NCI-H446 treated with DMSO at 0.1 percent for 48 hours (cell line): ENCODE measurements around the gene POC5.
"Not testable (repeated sequence)": the region's sequence is repeated elsewhere in the genome, so short reads cannot be mapped to it uniquely, and the experiment has no call there.

Experiments used
- DNase-seq: peaks from one replicate; lab custom pipeline; 2025; lab: John Stamatoyannopoulos, UW

Gene POC5

DNA sequence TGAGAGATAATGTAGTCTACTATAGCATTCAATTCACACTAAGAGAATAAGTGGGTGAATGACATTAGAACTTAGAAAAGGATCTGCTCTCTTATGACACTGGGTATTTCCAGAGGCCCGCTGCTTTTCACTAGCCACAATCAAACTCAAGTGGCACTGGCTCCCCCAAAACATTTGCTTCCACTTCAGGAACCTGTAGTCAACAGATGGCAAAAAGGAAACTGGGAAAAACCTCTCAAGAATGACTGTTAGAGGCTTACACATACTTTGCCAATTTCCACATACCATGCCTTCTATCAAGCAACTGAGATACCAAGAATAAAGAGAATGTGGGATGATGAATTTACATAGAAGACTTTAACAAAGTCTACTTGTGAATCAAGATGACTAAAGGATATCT lies 11.2 kb downstream of the POC5 start:
- DNase-seq, result no peak

GRCh38 chr5:75701856-75702255 lies 15.4 kb downstream of the POC5 start:
- no peak for DNase-seq

- DNase-seq, result not testable (repeated sequence)
Measured at GRCh38 chr5:75695472-75696351, 21.5 kb downstream of the POC5 start.

GRCh38 chr5:75694781-75695180 lies 22.5 kb downstream of the POC5 start:
- no peak for DNase-seq

GRCh38 chr5:75690669-75691068 lies 26.6 kb downstream of the POC5 start:
- DNase-seq, result no peak

GRCh38 chr5:75686480-75686879 lies 30.8 kb downstream of the POC5 start:
- no peak for DNase-seq

GRCh38 chr5:75685141-75685540 lies 32.1 kb downstream of the POC5 start:
- DNase-seq, result no peak

DNA sequence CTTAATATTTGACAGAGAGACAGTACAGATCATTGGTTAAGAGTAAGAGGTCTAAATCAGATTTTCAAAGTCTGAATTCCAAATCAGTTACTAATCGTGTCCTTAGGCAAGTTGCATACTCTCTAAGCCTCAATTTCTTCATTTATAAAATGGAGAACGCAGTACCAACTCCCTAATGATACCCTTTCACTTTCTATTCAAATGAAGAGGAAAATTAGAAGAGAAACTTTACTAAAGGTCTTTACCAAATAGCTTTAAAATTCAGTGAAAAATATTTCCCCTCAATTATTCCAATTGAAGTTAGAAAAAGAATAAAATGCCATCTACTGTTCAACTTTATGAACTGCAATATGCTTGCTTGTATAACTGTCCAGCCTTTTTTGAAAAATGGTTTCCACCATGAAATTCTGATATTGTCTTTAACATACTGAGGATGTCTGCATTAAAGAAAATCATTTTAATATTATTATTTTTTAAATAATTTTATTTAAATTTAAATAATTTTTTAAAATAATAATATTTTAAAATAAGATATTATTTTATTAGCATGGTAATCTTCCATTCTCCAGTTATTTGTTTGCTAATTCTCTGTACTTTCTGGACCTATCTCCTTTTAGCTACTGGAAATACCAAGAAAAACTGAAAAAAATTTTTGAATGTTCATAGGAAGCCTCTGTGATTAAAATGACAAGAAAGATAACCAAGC lies 36.0 kb downstream of the POC5 start:
- DNase-seq, result peak; percentile 32

- no peak for DNase-seq
Measured at GRCh38 chr5:75678155-75678554, 39.1 kb downstream of the POC5 start.

- no peak for DNase-seq
Measured at GRCh38 chr5:75677607-75678006, 39.6 kb downstream of the POC5 start.

- DNase-seq, result no peak
Measured at GRCh38 chr5:75675783-75676182, 41.5 kb downstream of the POC5 start.

- no peak for DNase-seq
Measured at GRCh38 chr5:75672616-75673015, 44.6 kb downstream of the POC5 start.

GRCh38 chr5:75671506-75671905 lies 45.7 kb downstream of the POC5 start:
- no peak for DNase-seq

GRCh38 chr5:75670577-75670976 lies 46.7 kb downstream of the POC5 start:
- no peak for DNase-seq

DNA sequence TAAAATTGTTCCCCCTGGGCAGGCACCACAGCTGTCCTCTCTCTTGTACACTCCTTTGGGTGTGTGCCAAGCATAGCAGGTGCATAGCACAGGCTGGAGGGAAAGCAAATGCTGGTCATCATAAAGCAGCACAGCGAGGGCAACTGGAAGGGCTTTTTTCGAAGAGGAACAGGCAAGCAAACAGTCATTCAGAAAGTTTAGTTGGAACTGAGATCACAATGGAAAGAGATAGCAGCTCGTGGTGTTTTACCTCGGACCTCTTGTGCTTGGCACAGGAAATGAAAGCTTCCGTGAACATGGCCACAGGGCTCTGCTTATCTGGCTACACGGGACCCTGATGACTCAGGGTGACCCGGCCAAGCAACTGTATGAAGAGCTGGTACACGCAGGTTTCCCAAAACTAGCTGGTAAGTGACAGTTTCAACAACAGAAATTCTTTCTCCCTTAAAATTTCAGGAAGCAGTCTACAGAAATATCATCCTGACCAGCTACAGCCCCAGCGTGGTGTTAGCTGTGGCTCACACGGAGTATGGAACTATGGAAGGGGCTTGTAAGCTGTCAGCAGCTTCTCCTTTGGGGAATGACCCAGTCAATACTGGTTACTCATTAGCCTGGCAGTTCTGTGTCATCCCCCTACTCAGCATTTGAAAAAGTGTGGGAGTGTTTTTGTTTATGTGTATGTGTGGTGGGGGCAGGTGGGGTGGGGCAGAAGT lies 48.1 kb downstream of the POC5 start:
- DNase-seq, result no peak

DNA sequence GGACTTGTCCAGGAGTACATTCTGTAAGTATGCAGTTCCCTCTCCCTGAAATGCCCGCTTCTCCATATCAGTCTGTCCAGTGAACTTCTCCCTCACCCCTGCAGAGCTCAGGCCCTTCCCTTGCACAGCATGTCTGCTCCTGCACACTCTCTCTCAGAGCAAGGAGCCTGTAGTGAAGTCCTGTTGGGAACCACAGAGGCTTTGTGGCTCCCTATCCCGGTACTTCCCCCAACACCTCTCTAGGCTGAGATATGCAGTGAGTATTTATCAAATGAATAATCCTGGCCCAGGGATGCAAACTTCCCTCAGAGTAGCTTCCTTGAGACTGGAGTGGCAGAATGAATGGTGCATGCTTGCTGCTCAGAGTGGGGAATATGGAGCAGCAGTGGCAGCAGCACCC lies 48.8 kb downstream of the POC5 start:
- DNase-seq, result no peak

- DNase-seq, result no peak
Measured at GRCh38 chr5:75667586-75667985, 49.7 kb downstream of the POC5 start.

GRCh38 chr5:75666801-75667200 lies 50.4 kb downstream of the POC5 start:
- no peak for DNase-seq

GRCh38 chr5:75664979-75665378 lies 52.3 kb downstream of the POC5 start:
- no peak for DNase-seq

GRCh38 chr5:75663579-75664284 lies 53.5 kb downstream of the POC5 start:
- DNase-seq, result no peak

- DNase-seq, result no peak
Measured at GRCh38 chr5:75662061-75662460, 55.2 kb downstream of the POC5 start.
